ENCODE data around the gene RIN3. TPM values are rescaled to one million over a fixed set of nuclear protein-coding genes. Genes with fewer than 3 reads are reported as not detected.
A peak's percentile ranks its signal among the peaks of the same experiment; 100 is the strongest.

The RIN3 gene
- total and polyA plus RNA-seq, 2 experiments from 2014 or later, result 1.8 to 7.0 TPM

DNA sequence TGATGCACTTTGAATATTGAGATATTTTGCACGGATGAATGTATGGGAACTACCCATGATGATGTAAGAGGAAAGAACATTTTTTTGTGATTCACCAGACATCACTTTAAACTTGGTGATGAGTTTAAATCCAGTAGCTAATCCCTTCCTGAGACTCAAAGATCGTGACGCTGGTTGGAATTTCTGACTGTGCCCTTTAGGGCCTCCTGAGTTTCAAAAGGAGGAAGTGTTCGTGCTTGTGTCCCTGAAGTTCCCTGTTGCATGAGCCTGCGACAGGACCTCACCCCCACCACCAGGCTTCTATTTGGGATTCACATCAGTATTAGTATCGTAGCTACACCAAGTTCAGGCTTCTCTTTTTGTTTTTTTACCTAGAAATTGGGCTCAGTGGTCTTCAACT lies 18.6 kb upstream of the RIN3 start:
- no peak overlapping the region for H3K4me3 ChIP-seq
- 79 to 81% methylated on average over 6 of the region's 6 CpGs for WGBS, 2 experiments (ENCODE audit: low coverage in 1 of 2, low lambda C conversion rate in 2 of 2, missing lambda C conversion rate in 2 of 2)
- in situ Hi-C loops (cut with MboI), result no loop called here
- no peaks in the 10 kb centered on the region for H3F3A ChIP-seq (ENCODE audit: insufficient read depth)
- peak; percentile 48 for DNase-seq
- H3K27me3 ChIP-seq (replicated peaks; ENCODE audit: insufficient read depth), result no peaks in the 10 kb centered on the region
- no peaks in the 10 kb centered on the region for H3K9me3 ChIP-seq (ENCODE audit: low read depth)
- no peaks in the 10 kb centered on the region for H4K20me1 ChIP-seq (ENCODE audit: insufficient read depth)
- no peak overlapping the region for H2AFZ ChIP-seq
- no peak overlapping the region for H3K4me2 ChIP-seq (ENCODE audit: unreplicated experiment)
- no peaks in the 10 kb centered on the region for H3K4me1 ChIP-seq (ENCODE audit: insufficient read depth)
- no peak overlapping the region for H3K9ac ChIP-seq
- no peaks in the 10 kb centered on the region for H3K9me2 ChIP-seq (ENCODE audit: insufficient read depth)
- H3K27ac ChIP-seq, result no peak overlapping the region
- H3K79me2 ChIP-seq (ENCODE audit: insufficient read depth), result no peaks in the 10 kb centered on the region
- H3K36me3 ChIP-seq (ENCODE audit: low read depth), result no peaks in the 10 kb centered on the region
- no peak for TF ChIP-seq EZH2 (IDR thresholded peaks at IDR 0.05; ENCODE audit: insufficient read depth, poor library complexity, severe bottlenecking)
- TF ChIP-seq EZH2phosphoT487 (IDR thresholded peaks at IDR 0.05; ENCODE audit: insufficient read depth, low read depth), result no peak

DNA sequence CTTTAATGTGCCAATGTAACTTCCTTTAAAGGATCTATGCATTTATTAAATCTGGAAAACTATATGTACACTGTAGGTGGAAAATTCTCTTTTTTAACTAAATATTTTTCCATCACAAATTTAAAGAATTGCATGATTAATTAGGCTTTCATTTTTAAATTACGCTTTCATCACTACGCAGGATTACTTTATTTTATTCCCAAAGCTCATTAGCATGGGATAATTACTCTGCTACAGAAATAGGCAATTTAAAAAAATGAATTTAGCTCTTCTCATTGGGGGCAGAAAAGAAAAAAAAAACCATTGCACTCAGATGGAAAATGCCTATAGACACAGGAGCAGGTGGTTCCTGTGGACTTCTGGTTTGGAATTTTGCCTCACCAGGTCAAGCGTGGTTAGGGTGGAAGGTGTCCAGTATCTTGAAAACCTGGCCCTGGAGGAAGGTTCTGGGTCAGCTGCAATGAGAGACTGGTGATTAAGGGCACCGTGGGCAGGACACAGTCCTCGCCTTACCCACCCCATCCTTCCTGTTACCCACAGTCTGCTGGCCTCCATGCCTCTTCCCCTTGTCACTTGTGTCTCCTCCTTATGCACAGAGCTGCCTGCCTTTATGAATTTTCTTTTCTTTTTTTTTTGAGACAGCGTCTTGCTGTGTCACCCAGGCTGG lies 17.3 kb upstream of the RIN3 start:
- no peaks in the 10 kb centered on the region for H3K79me2 ChIP-seq (ENCODE audit: insufficient read depth)
- H3K4me1 ChIP-seq (ENCODE audit: insufficient read depth), result peaks cover 7% of the 10 kb centered on the region
- no peaks in the 10 kb centered on the region for H3K9me2 ChIP-seq (ENCODE audit: insufficient read depth)
- H3K9ac ChIP-seq, result no peak overlapping the region
- no peak overlapping the region for H2AFZ ChIP-seq
- H3K36me3 ChIP-seq (ENCODE audit: low read depth), result no peaks in the 10 kb centered on the region
- no peaks in the 10 kb centered on the region for H3K27me3 ChIP-seq (replicated peaks; ENCODE audit: insufficient read depth)
- in situ Hi-C loops (cut with MboI), result no loop called here
- WGBS, 2 experiments (ENCODE audit: low coverage in 1 of 2, low lambda C conversion rate in 2 of 2, missing lambda C conversion rate in 2 of 2), result 84 to 85% methylated on average over 6 of the region's 6 CpGs
- H4K20me1 ChIP-seq (ENCODE audit: insufficient read depth), result no peaks in the 10 kb centered on the region
- H3K9me3 ChIP-seq (ENCODE audit: low read depth), result no peaks in the 10 kb centered on the region
- peaks cover 5% of the 10 kb centered on the region; the same call in 1 of the 2 replicates for H3F3A ChIP-seq (ENCODE audit: insufficient read depth)
- TF ChIP-seq EZH2phosphoT487 (IDR thresholded peaks at IDR 0.05; ENCODE audit: insufficient read depth, low read depth) (no peak), EZH2 (IDR thresholded peaks at IDR 0.05; ENCODE audit: insufficient read depth, poor library complexity, severe bottlenecking) (no peak)
- no peak overlapping the region for H3K4me2 ChIP-seq (ENCODE audit: unreplicated experiment)
- H3K27ac ChIP-seq, result no peak overlapping the region
- no peak for DNase-seq
- H3K4me3 ChIP-seq, result no peak overlapping the region

DNA sequence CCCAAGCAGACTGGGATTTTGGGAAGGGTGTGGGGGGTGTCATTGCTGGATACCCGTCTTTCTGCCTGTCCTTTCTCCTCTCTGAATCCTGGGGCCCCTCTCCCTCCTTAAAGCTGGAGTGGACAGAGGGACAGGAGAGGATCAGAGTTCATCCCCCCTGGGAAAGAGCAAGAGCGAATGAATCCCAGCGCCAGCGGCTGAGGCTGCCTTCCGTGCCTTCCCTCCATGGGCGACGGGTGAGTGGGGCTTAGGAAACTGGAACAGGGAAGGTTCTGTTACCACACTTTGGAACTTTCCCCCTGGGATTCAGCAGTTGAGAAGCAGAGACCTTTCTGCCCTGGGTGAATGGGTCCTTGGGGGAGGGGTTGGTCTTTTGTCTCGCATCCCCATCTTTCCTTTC lies 16.2 kb upstream of the RIN3 start:
- Histone ChIP-seq H3K4me1 (ENCODE audit: insufficient read depth) (peaks cover 18% of the 10 kb centered on the region), H3K79me2 (ENCODE audit: insufficient read depth) (no peaks in the 10 kb centered on the region), H4K20me1 (ENCODE audit: insufficient read depth) (no peaks in the 10 kb centered on the region), H3K9me2 (ENCODE audit: insufficient read depth) (no peaks in the 10 kb centered on the region), H3K9ac (no peak overlapping the region), H3K36me3 (ENCODE audit: low read depth) (no peaks in the 10 kb centered on the region), H3K4me2 (ENCODE audit: unreplicated experiment) (no peak overlapping the region), H3K4me3 (no peak overlapping the region), H2AFZ (no peak overlapping the region), H3F3A (ENCODE audit: insufficient read depth) (peaks cover 16% of the 10 kb centered on the region), H3K27ac (no peak overlapping the region), H3K9me3 (ENCODE audit: low read depth) (no peaks in the 10 kb centered on the region), H3K27me3 (replicated peaks; ENCODE audit: insufficient read depth) (no peaks in the 10 kb centered on the region)
- in situ Hi-C loops (cut with MboI), result no loop called here
- TF ChIP-seq EZH2 (IDR thresholded peaks at IDR 0.05; ENCODE audit: insufficient read depth, poor library complexity, severe bottlenecking), result no peak
- no peak for TF ChIP-seq EZH2phosphoT487 (IDR thresholded peaks at IDR 0.05; ENCODE audit: insufficient read depth, low read depth)
- 85 to 93% methylated on average over 8 of the region's 8 CpGs for WGBS, 2 experiments (ENCODE audit: low coverage in 1 of 2, low lambda C conversion rate in 2 of 2, missing lambda C conversion rate in 2 of 2)
- no peak for DNase-seq

DNA sequence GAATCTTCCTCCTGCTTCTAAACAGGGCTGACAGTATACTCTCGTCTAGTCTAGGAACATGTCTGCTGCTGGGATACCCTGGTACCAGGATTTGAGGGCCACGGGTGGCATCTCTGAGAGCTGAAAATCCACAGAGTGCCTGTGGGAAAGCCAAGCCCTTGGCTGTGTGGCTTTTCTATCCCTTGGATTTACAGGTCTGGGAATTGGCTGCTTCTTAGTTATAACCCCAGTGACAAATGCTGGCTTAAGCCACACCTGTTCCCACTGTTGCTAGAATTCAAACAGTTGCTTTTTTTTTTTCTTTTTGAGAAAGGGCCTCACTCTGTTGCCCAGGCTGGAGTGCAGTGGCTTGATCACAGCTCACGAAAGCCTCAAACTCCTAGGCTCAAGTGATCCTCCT lies 14.3 kb upstream of the RIN3 start:
- TF ChIP-seq EZH2phosphoT487 (IDR thresholded peaks at IDR 0.05; ENCODE audit: insufficient read depth, low read depth), result no peak
- no peak for TF ChIP-seq EZH2 (IDR thresholded peaks at IDR 0.05; ENCODE audit: insufficient read depth, poor library complexity, severe bottlenecking)
- DNase-seq, result no peak
- H3K79me2 ChIP-seq (ENCODE audit: insufficient read depth), result no peaks in the 10 kb centered on the region
- H3K4me3 ChIP-seq, result no peak overlapping the region
- H3K27ac ChIP-seq, result no peak overlapping the region
- no peaks in the 10 kb centered on the region for H3K9me3 ChIP-seq (ENCODE audit: low read depth)
- H3K4me1 ChIP-seq (ENCODE audit: insufficient read depth), result peaks cover 36% of the 10 kb centered on the region
- H3K36me3 ChIP-seq (ENCODE audit: low read depth), result no peaks in the 10 kb centered on the region
- H3K27me3 ChIP-seq (replicated peaks; ENCODE audit: insufficient read depth), result no peaks in the 10 kb centered on the region
- WGBS, 2 experiments (ENCODE audit: low coverage in 1 of 2, low lambda C conversion rate in 2 of 2, missing lambda C conversion rate in 2 of 2), result 89 to 98% methylated on average over 3 of the region's 3 CpGs
- H4K20me1 ChIP-seq (ENCODE audit: insufficient read depth), result no peaks in the 10 kb centered on the region
- in situ Hi-C loops (cut with MboI), result no loop called here
- H3F3A ChIP-seq (ENCODE audit: insufficient read depth), result peaks cover 34% of the 10 kb centered on the region
- H3K9ac ChIP-seq, result no peak overlapping the region
- no peak overlapping the region for H2AFZ ChIP-seq
- no peaks in the 10 kb centered on the region for H3K9me2 ChIP-seq (ENCODE audit: insufficient read depth)
- H3K4me2 ChIP-seq (ENCODE audit: unreplicated experiment), result no peak overlapping the region
